Esophagus squamous epithelium (tissue), 5 donors: ENCODE results near the gene GCNT2. TPM values are rescaled to one million over a fixed set of nuclear protein-coding genes. Genes with fewer than 3 reads are reported as not detected.

ENCODE experiments used
- DNase-seq: peaks from one replicate; lab custom pipeline; 2025; lab: John Stamatoyannopoulos, UW
- H3K27ac ChIP-seq, 4 donors: fragments of 200-600 bp; sonication (generic); one replicate each; pipeline ENCODE4 v1.5.1; 2016 to 2019; ENCODE audit warnings: mild to moderate bottlenecking in 1 of 4
- H3K27me3 ChIP-seq, 4 donors: fragments of 200-600 bp; sonication (generic); 1 replicate in 3 of 4; 2 replicates in 1 of 4; pipeline versions ENCODE4 v1.5.1 to v1.6.0; 2017 to 2021; ENCODE audit warnings: antibody characterized with exemption in 1 of 4
- H3K36me3 ChIP-seq, 3 donors: fragments of 200-600 bp; sonication (generic); one replicate each; pipeline ENCODE4 v1.5.1; 2016 to 2019
- H3K4me1 ChIP-seq, 3 donors: fragments of 200-600 bp; sonication (generic); one replicate each; pipeline ENCODE4 v1.5.1; 2017 to 2019
- H3K4me3 ChIP-seq, 4 donors: fragments of 200-600 bp; sonication (generic); 1 replicate in 3 of 4; 2 replicates in 1 of 4; pipeline ENCODE4 v1.5.1; 2016 to 2019; ENCODE audit warnings: mild to moderate bottlenecking in 2 of 4, moderate library complexity in 1 of 4
- H3K9me3 ChIP-seq, 3 donors: fragments of 200-600 bp; sonication (generic); one replicate each; pipeline ENCODE4 v1.5.1; 2016 to 2019
- CTCF ChIP-seq, 6 experiments: fragments of 450-650 bp in 4 of 6; fragments of 200-600 bp in 2 of 6; sonication (generic) in 2 of 6; IDR thresholded peaks; one replicate each; pipeline ENCODE4 v1.5.1; 2016 to 2019; ENCODE audit warnings: antibody characterized with exemption in 6 of 6, mild to moderate bottlenecking in 4 of 6, moderate library complexity in 4 of 6
- POLR2A ChIP-seq, 4 donors: fragments of 450-650 bp; IDR thresholded peaks; one replicate each; pipeline ENCODE4 v1.6.1; 2017; ENCODE audit warnings: antibody characterized with exemption in 4 of 4, mild to moderate bottlenecking in 4 of 4, moderate library complexity in 3 of 4
- WGBS, 2 donors: methylation state at CpG; one replicate each; pipeline ENCODE4 v1.1.5; 2018; 5-methylcytosine and 5-hydroxymethylcytosine counted together
- intact Hi-C: fragments of 100-400 bp; cut with DNase I; formaldehyde crosslinking; loops from one replicate; pipeline ENCODE4 v1.15.0; 2022
- total RNA-seq, 4 donors: library from RNA; depleted of rRNA; stranded (reverse); fragments of >200 nt; gene quantifications; one replicate each; pipeline ENCODE4 v1.1.0, GENCODE V29; 2016
- donor health status: DM: yes; HTN: yes; CAD: no.

GCNT2 gene
- 10 to 100 TPM in 2 of 4 donors, 1 to 10 TPM in 2; 6.9 to 17.2 (median 8.9) TPM for total RNA-seq

- peaks cover 4 to 57% (median 7%) of the 10 kb centered on the region in 3 donors for H3K4me1 ChIP-seq
- no peaks in the 10 kb centered on the region for H3K27me3 ChIP-seq
- no peaks in the 10 kb centered on the region for H3K9me3 ChIP-seq
- peak within 1 kb of the TSS; percentile 80 to 87 (median 84) for H3K27ac ChIP-seq
- intact Hi-C loops: no loop called here
- TF ChIP-seq POLR2A (IDR thresholded peaks at IDR 0.05): peak in 1 of 4 donors; percentile 34
- TF ChIP-seq CTCF (IDR thresholded peaks at IDR 0.05): no peak
- DNase-seq: no peak
- H3K36me3 ChIP-seq: no peaks in the 10 kb centered on the region
- H3K4me3 ChIP-seq: peak within 1 kb of the TSS; percentile 16 to 55 (median 36)
- WGBS, 2 donors: 24 to 34% methylated on average over 10 to 11 of the region's 12 CpGs
Measured at GRCh38 chr6:10521104-10521808, at the start of gene GCNT2. TSS of gene GCNT2 (plus strand) at chr6:10521351. CDS start at chr6:10528912, 7,561 bp downstream.

GRCh38 chr6:10472634-10473033 lies 48.5 kb upstream of the GCNT2 start:
- intact Hi-C loops: loop anchor here (10.0 kb wide), 1 partner anchor 582 kb away; no protein-coding TSS in a partner anchor
- no peak for DNase-seq
- Histone ChIP-seq H3K4me1 (no peaks in the 10 kb centered on the region), H3K36me3 (no peaks in the 10 kb centered on the region), H3K4me3 (no peak overlapping the region), H3K27me3 (peaks cover 0 to 9% (median 0%) of the 10 kb centered on the region in 4 donors), H3K27ac (no peak overlapping the region), H3K9me3 (no peaks in the 10 kb centered on the region)
- no peak for TF ChIP-seq CTCF (IDR thresholded peaks at IDR 0.05)
- TF ChIP-seq POLR2A (IDR thresholded peaks at IDR 0.05): no peak
- WGBS, 2 donors: 80 to 86% methylated on average over 3 of the region's 3 CpGs

GRCh38 chr6:10478187-10479040 lies 42.7 kb upstream of the GCNT2 start:
- H3K9me3 ChIP-seq: no peaks in the 10 kb centered on the region
- peak in 5 of 6 experiments; percentile 52 to 68 (median 56) for TF ChIP-seq CTCF (IDR thresholded peaks at IDR 0.05)
- no peak for TF ChIP-seq POLR2A (IDR thresholded peaks at IDR 0.05)
- 55 to 57% methylated on average over 9 to 10 of the region's 10 CpGs for WGBS, 2 donors
- no peak overlapping the region for H3K4me3 ChIP-seq
- intact Hi-C loops: loop anchor here (10.0 kb wide), 1 partner anchor 576 kb away; no protein-coding TSS in a partner anchor
- H3K36me3 ChIP-seq: no peaks in the 10 kb centered on the region
- no peaks in the 10 kb centered on the region for H3K4me1 ChIP-seq
- no peaks in the 10 kb centered on the region for H3K27me3 ChIP-seq
- H3K27ac ChIP-seq: no peak overlapping the region
- no peak for DNase-seq

- no peak for TF ChIP-seq CTCF (IDR thresholded peaks at IDR 0.05)
- no peak for TF ChIP-seq POLR2A (IDR thresholded peaks at IDR 0.05)
- no peak overlapping the region for H3K27ac ChIP-seq
- intact Hi-C loops: loop anchor here (10.0 kb wide), 2 partner anchors 325 to 575 kb away; no protein-coding TSS in a partner anchor
- no peaks in the 10 kb centered on the region for H3K27me3 ChIP-seq
- WGBS, 2 donors: 66 to 75% methylated on average over 7 of the region's 7 CpGs
- H3K4me1 ChIP-seq: no peaks in the 10 kb centered on the region
- H3K36me3 ChIP-seq: no peaks in the 10 kb centered on the region
- no peaks in the 10 kb centered on the region for H3K9me3 ChIP-seq
- DNase-seq: no peak
- H3K4me3 ChIP-seq: no peak overlapping the region
Measured at GRCh38 chr6:10479939-10480700, 41.0 kb upstream of the GCNT2 start.
